ENCODE data around the gene KCNIP1.

The KCNIP1 gene

GRCh38 chr5:170488570-170488969 is 15.2 kb upstream of the KCNIP1 start:
- no peak overlapping the region for H3K27ac Mint-ChIP-seq
- H3K36me3 Mint-ChIP-seq (ENCODE audit: insufficient read depth) = peaks cover 3% of the 10 kb centered on the region
- no peaks in the 10 kb centered on the region for H3K9me3 Mint-ChIP-seq
- peaks cover 42 to 54% of the 10 kb centered on the region in 2 donors for H3K27me3 Mint-ChIP-seq
- DNase-seq (no peak), ATAC-seq (replicated peaks) (no peak)
- no peaks in the 10 kb centered on the region for H3K4me1 Mint-ChIP-seq (ENCODE audit: low read depth in 2 of 2)
- H3K4me3 Mint-ChIP-seq = no peak overlapping the region

DNA sequence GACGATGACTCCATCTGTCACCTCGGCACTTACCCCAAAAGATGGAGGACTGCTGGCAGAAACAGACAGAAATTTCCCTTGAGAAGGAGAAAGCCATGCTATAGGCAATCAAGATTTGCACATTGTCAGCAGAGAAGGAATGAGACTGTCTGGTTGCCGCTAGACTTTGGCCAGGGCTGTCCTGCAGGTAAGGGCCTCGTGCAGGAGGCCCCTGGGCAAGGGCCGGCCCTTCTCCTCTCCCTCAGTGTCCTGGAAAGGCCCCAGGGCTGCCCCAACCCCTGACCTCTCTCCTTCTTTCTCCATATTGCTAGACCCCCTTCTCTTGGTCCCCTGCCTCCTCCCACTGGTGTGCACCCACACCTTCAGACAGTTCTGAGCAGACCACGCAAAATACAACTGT is 14.6 kb upstream of the KCNIP1 start:
- Mint-ChIP-seq H3K36me3 (ENCODE audit: insufficient read depth) (peaks cover 3% of the 10 kb centered on the region), H3K9me3 (no peaks in the 10 kb centered on the region), H3K4me1 (ENCODE audit: low read depth in 2 of 2) (no peaks in the 10 kb centered on the region), H3K4me3 (no peak overlapping the region), H3K27ac (no peak overlapping the region), H3K27me3 (peaks cover 40 to 54% of the 10 kb centered on the region in 2 donors)
- ATAC-seq (replicated peaks) = no peak
- no peak for DNase-seq

DNA sequence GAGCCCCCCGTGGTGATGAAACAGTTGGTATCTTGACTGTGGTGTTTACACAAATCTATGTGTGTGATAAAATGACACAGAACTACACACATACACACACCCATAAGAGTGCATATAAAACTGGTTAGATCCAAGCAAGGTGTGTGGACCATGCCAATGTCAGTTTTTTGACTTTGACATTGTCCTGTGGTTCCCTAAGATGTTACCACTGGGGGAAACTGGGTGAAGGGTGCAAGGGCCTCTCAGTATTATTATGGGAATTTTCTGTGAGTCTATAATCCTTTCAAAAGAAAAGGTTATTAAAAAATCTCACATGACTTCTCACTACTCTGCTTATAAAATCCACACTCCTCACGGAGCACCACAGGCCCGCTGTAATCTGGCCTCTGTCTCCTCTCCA is 13.4 kb upstream of the KCNIP1 start:
- ATAC-seq (replicated peaks) (no peak), DNase-seq (no peak)
- no peaks in the 10 kb centered on the region for H3K4me1 Mint-ChIP-seq (ENCODE audit: low read depth in 2 of 2)
- peaks cover 3% of the 10 kb centered on the region for H3K36me3 Mint-ChIP-seq (ENCODE audit: insufficient read depth)
- H3K27me3 Mint-ChIP-seq = peaks cover 39 to 52% of the 10 kb centered on the region in 2 donors
- H3K4me3 Mint-ChIP-seq = no peak overlapping the region
- H3K9me3 Mint-ChIP-seq = no peaks in the 10 kb centered on the region
- no peak overlapping the region for H3K27ac Mint-ChIP-seq

- DNase-seq (no peak), ATAC-seq (replicated peaks) (no peak)
- Mint-ChIP-seq H3K27ac (no peak overlapping the region), H3K9me3 (no peaks in the 10 kb centered on the region), H3K27me3 (peaks cover 45 to 53% of the 10 kb centered on the region in 2 donors), H3K36me3 (ENCODE audit: insufficient read depth) (peaks cover 3% of the 10 kb centered on the region), H3K4me1 (ENCODE audit: low read depth in 2 of 2) (no peaks in the 10 kb centered on the region), H3K4me3 (no peak overlapping the region)
Measured at GRCh38 chr5:170491479-170491878, 12.3 kb upstream of the KCNIP1 start.

GRCh38 chr5:170493028-170493820 is 10.6 kb upstream of the KCNIP1 start:
- H3K4me1 Mint-ChIP-seq (ENCODE audit: low read depth in 2 of 2) = no peaks in the 10 kb centered on the region
- H3K27ac Mint-ChIP-seq = no peak overlapping the region
- no peak for ATAC-seq (replicated peaks)
- DNase-seq = no peak
- no peaks in the 10 kb centered on the region for H3K9me3 Mint-ChIP-seq
- H3K36me3 Mint-ChIP-seq (ENCODE audit: insufficient read depth) = peaks cover 3% of the 10 kb centered on the region
- no peak overlapping the region for H3K4me3 Mint-ChIP-seq
- H3K27me3 Mint-ChIP-seq = peaks cover 56 to 69% of the 10 kb centered on the region in 2 donors

DNA sequence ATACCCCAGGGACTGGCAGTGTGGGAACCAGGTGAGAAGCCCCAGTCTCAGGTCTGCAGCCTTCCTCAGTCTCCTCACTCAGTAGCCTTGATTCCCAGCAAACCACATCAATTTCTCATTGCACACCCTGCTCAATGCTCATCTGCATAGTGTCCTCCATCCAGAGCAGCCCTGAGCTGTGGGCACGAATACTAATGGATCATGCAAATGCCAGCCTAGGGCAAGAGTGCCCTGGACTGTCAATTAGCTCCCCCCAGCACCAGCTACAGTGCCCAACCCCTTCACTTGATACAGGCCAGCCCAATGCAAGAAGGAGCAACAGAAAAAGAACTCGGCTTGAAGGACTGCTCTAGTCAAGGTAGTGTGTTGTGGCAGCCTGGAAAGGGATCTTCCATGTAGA is 9.8 kb upstream of the KCNIP1 start:
- no peaks in the 10 kb centered on the region for H3K36me3 Mint-ChIP-seq (ENCODE audit: insufficient read depth)
- H3K9me3 Mint-ChIP-seq = no peaks in the 10 kb centered on the region
- H3K27ac Mint-ChIP-seq = no peak overlapping the region
- no peak for DNase-seq
- no peak for ATAC-seq (replicated peaks)
- H3K27me3 Mint-ChIP-seq = peaks cover 48 to 69% of the 10 kb centered on the region in 2 donors
- H3K4me1 Mint-ChIP-seq (ENCODE audit: low read depth in 2 of 2) = no peaks in the 10 kb centered on the region
- no peak overlapping the region for H3K4me3 Mint-ChIP-seq

- Mint-ChIP-seq H3K4me1 (ENCODE audit: low read depth in 2 of 2) (no peaks in the 10 kb centered on the region), H3K9me3 (peaks cover 0 to 1% of the 10 kb centered on the region in 2 donors), H3K4me3 (no peak overlapping the region), H3K27me3 (peaks cover 57 to 81% of the 10 kb centered on the region in 2 donors), H3K36me3 (ENCODE audit: insufficient read depth) (no peaks in the 10 kb centered on the region), H3K27ac (no peak overlapping the region)
- ATAC-seq (replicated peaks) (no peak), DNase-seq (no peak)
Measured at GRCh38 chr5:170495825-170496661, 7.8 kb upstream of the KCNIP1 start.

GRCh38 chr5:170496662-170497028 is 7.2 kb upstream of the KCNIP1 start:
- no peak overlapping the region for H3K27ac Mint-ChIP-seq
- H3K4me1 Mint-ChIP-seq (ENCODE audit: low read depth in 2 of 2) = no peaks in the 10 kb centered on the region
- peaks cover 59 to 87% of the 10 kb centered on the region in 2 donors for H3K27me3 Mint-ChIP-seq
- no peak for DNase-seq
- no peak overlapping the region for H3K4me3 Mint-ChIP-seq
- peaks cover 0 to 1% of the 10 kb centered on the region in 2 donors for H3K9me3 Mint-ChIP-seq
- ATAC-seq (replicated peaks) = no peak
- no peaks in the 10 kb centered on the region for H3K36me3 Mint-ChIP-seq (ENCODE audit: insufficient read depth)

DNA sequence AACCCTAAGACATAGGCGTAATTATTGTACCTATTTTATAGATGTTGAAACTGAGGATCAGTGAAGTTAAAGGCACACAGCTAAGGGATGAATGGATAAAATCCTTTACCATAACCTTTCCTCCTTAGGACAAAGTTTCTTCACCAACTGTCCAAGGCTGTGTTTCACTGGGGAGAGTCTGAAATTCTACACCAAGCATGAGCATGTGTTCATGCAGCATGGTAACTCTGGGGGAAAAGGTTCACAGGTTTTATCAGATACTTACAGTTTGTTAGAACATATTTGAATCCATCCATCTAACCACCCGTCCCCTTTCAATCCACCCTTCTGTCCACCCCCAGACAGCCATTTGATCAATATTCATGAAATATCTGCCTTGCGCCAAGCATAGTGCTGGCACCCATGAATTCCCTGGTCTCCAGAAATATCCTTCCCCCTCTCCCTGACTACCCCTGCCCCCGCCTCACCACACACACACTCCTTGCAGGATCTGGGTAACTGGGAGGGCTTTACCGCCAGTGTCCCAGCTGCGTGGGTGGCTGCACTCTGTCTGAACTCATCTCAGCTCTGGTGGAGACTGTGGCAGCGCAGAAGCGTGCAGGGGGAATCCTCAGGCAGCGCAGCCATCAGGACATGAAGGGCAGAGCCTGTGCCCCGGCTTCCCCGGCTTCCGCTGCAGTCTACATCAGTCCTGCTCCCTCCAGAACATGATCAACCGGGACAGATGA is 6.3 kb upstream of the KCNIP1 start:
- DNase-seq = no peak
- Mint-ChIP-seq H3K4me1 (ENCODE audit: low read depth in 2 of 2) (no peaks in the 10 kb centered on the region), H3K36me3 (ENCODE audit: insufficient read depth) (no peaks in the 10 kb centered on the region), H3K9me3 (peaks cover 0 to 1% of the 10 kb centered on the region in 2 donors), H3K27ac (peak overlapping the region in 1 of 2 donors; percentile 23), H3K4me3 (no peak overlapping the region), H3K27me3 (peaks cover 61 to 95% of the 10 kb centered on the region in 2 donors)
- no peak for ATAC-seq (replicated peaks)

DNA sequence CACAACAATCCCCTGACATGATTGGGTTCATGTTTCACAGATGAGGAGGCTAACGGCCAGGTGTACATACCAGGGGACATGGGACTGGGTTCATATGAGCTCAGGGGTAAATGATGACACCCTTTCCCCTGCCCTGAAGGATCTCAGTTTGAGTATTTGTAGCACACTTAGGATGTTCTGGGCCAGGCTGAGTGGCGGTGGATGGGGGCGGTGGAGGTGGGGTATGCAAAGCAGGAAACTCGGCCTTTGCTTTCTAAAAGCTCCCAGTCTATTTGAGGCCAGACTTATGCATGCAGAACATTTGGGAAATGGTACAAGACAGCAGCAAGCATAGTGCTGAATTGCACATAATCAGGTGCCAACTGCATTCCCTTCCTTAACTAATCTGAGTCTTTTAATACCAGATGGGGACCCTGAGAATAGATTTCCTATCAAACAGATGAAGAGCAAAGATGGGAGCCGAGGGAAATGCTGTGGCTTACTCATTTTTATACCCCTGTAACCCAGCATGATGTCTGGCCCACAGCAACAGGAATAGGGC is 4.9 kb upstream of the KCNIP1 start:
- Mint-ChIP-seq H3K27ac (no peak overlapping the region), H3K4me3 (no peak overlapping the region), H3K9me3 (peaks cover 0 to 1% of the 10 kb centered on the region in 2 donors), H3K27me3 (peaks cover 62 to 99% of the 10 kb centered on the region in 2 donors), H3K36me3 (ENCODE audit: insufficient read depth) (no peaks in the 10 kb centered on the region), H3K4me1 (ENCODE audit: low read depth in 2 of 2) (no peaks in the 10 kb centered on the region)
- ATAC-seq (replicated peaks) (no peak), DNase-seq (no peak)

- Mint-ChIP-seq H3K4me3 (no peak overlapping the region), H3K9me3 (peaks cover 0 to 1% of the 10 kb centered on the region in 2 donors), H3K36me3 (ENCODE audit: insufficient read depth) (no peaks in the 10 kb centered on the region), H3K4me1 (ENCODE audit: low read depth in 2 of 2) (no peaks in the 10 kb centered on the region), H3K27ac (no peak overlapping the region), H3K27me3 (peaks cover 59 to 97% of the 10 kb centered on the region in 2 donors)
- no peak for ATAC-seq (replicated peaks)
- no peak for DNase-seq
Measured at GRCh38 chr5:170499621-170500020, 4.2 kb upstream of the KCNIP1 start.

GRCh38 chr5:170501361-170501760 is 2.5 kb upstream of the KCNIP1 start:
- Mint-ChIP-seq H3K27me3 (peaks cover 60 to 98% of the 10 kb centered on the region in 2 donors), H3K4me3 (no peak overlapping the region), H3K36me3 (ENCODE audit: insufficient read depth) (no peaks in the 10 kb centered on the region), H3K4me1 (ENCODE audit: low read depth in 2 of 2) (no peaks in the 10 kb centered on the region), H3K27ac (no peak overlapping the region), H3K9me3 (peaks cover 0 to 1% of the 10 kb centered on the region in 2 donors)
- ATAC-seq (replicated peaks) (no peak), DNase-seq (no peak)

DNA sequence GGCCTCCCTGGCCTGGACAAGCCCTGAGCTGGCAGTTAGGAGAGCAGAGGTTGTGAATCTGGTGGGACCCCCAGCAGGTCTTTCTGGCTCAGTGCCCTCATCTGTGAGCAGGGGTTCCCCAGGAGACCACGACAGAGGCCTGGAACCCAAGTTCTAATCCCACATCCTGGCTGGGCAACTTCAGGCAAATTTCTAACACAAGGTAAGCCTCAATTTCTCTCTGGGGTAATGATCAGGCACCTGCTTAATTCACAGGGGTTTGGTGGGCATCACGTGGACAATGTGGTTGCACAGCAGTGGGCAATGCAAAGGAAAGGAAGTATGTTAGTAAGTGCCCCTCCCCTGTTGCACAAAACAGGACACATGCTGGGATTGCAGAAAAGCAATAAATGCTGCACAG is 1.9 kb upstream of the KCNIP1 start:
- Mint-ChIP-seq H3K27ac (no peak overlapping the region), H3K27me3 (peaks cover 54 to 93% of the 10 kb centered on the region in 2 donors), H3K9me3 (peaks cover 0 to 1% of the 10 kb centered on the region in 2 donors), H3K4me1 (ENCODE audit: low read depth in 2 of 2) (no peaks in the 10 kb centered on the region), H3K4me3 (no peak overlapping the region), H3K36me3 (ENCODE audit: insufficient read depth) (no peaks in the 10 kb centered on the region)
- ATAC-seq (replicated peaks) (no peak), DNase-seq (no peak)
